CD4-positive, alpha-beta T cell (primary cell): ENCODE measurements around the gene TEF. TPM values are rescaled to one million over a fixed set of nuclear protein-coding genes. Genes with fewer than 3 reads are reported as not detected.
A peak's percentile ranks its signal among the peaks of the same experiment; 100 is the strongest.

Source experiments
- ATAC-seq: fragments of 200-7000 bp; cut with Tn5 transposase; one replicate; pipeline ENCODE4 v1.10.0; 2022; ENCODE audit warnings: mild to moderate bottlenecking; ENCODE audit not compliant: poor library complexity
- CTCF ChIA-PET: fragments of 350-600 bp; sonication (Branson Sonifier 250); formaldehyde crosslinking; loops from one replicate; lab custom pipeline; 2021; ENCODE audit warnings: antibody characterized with exemption, inconsistent platforms; lab: Charles Lee
- POLR2A ChIA-PET: fragments of 350-600 bp; sonication (Branson Sonifier 250); formaldehyde crosslinking; loops from one replicate; lab custom pipeline; 2021; ENCODE audit warnings: antibody characterized with exemption, inconsistent platforms; lab: Charles Lee
- DNase-seq, 14 experiments: peaks; one replicate each; pipeline ENCODE4 v3.0.0-alpha.2; 2013 to 2020; ENCODE audit warnings: mixed read lengths in 2 of 14
- H3K27ac ChIP-seq, 2 donors: one replicate each; pipeline versions ENCODE4 v1.5.1 to v1.7.0; 2013; ENCODE audit warnings: low read length in 2 of 2, low read depth in 1 of 2, mild to moderate bottlenecking in 1 of 2
- H3K27me3 ChIP-seq, 2 experiments: 1 replicate in 1 of 2; 2 replicates in 1 of 2; pipeline versions ENCODE4 v1.6.1 to v1.7.0; 2013; ENCODE audit warnings: low read length in 2 of 2, control low read depth in 1 of 2, mild to moderate bottlenecking in 1 of 2, moderate library complexity in 1 of 2; ENCODE audit not compliant: insufficient read depth in 2 of 2, control insufficient read depth in 1 of 2
- H3K36me3 ChIP-seq: one replicate; pipeline ENCODE4 v1.6.1; 2013; ENCODE audit warnings: low read length, control low read depth; ENCODE audit not compliant: insufficient read depth
- H3K4me1 ChIP-seq: one replicate; pipeline ENCODE4 v1.6.1; 2013; ENCODE audit warnings: low read length, control low read depth; ENCODE audit not compliant: insufficient read depth
- H3K4me3 ChIP-seq: one replicate; pipeline ENCODE4 v1.5.1; 2013; ENCODE audit warnings: mild to moderate bottlenecking, low read length, moderate library complexity
- H3K9me3 ChIP-seq, 2 experiments: 1 replicate in 1 of 2; 2 replicates in 1 of 2; pipeline versions ENCODE4 v1.6.1 to v1.7.0; 2013; ENCODE audit warnings: low read length in 2 of 2, mild to moderate bottlenecking in 2 of 2, control low read depth in 1 of 2, moderate library complexity in 1 of 2; ENCODE audit not compliant: control insufficient read depth in 1 of 2, insufficient read depth in 1 of 2
- H3K27ac Mint-ChIP-seq: one replicate; pipeline ENCODE4 v1.8.0; 2020; ENCODE audit warnings: mixed read lengths
- H3K27me3 Mint-ChIP-seq: one replicate; pipeline ENCODE4 v1.8.0; 2021; ENCODE audit warnings: mixed read lengths
- H3K36me3 Mint-ChIP-seq: one replicate; pipeline ENCODE4 v1.8.0; 2021; ENCODE audit warnings: low read depth, mixed read lengths
- H3K4me1 Mint-ChIP-seq: one replicate; pipeline ENCODE4 v1.8.0; 2021; ENCODE audit warnings: low read depth, mixed read lengths
- H3K4me3 Mint-ChIP-seq: one replicate; pipeline ENCODE4 v1.8.0; 2020; ENCODE audit warnings: mild to moderate bottlenecking, mixed read lengths
- H3K9me3 Mint-ChIP-seq: one replicate; pipeline ENCODE4 v1.8.0; 2020; ENCODE audit warnings: mixed read lengths
- CTCF ChIP-seq: fragments of 200-600 bp; IDR thresholded peaks from one replicate; pipeline ENCODE4 v1.8.0; 2022; ENCODE audit warnings: antibody characterized with exemption, mild to moderate bottlenecking
- intact Hi-C, 2 experiments: fragments of 100-400 bp; cut with DNase I in 1 of 2; cut with micrococcal nuclease in 1 of 2; formaldehyde crosslinking; loops; one replicate each; pipeline versions ENCODE4 v1.15.1 to v1.9.0; 2023 to 2025; cut with DNase I, micrococcal nuclease
- total RNA-seq, 174 experiments: library from RNA in 2 of 174; stranded (reverse) in 2 of 174; gene quantifications; one replicate each; pipeline ENCODE4 v1.2.3 and lab custom pipeline; 2021 to 2026

Gene TEF
- total RNA-seq, 2 experiments from 2014 or later = 2.4 to 2.6 TPM

DNA sequence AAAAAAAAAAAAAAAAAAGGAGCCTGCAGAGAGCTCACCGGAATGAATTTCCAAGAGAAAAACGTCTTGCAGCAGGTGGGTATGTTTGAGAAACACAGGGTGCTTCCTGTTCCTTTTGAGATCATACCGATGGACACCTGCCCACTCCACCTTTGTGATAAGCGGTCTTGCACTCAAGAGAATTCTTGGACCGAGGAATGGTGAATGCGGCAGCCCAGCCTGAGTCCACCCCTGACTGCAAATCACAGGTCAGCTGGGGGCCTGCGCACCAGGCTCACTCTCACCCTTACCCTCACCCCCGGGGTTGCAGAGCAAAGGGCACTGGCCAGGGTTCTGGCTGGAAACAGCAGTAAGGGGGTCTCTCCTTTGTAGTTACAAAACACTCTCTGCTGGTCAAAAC lies 16.8 kb upstream of the TEF start:
- no peaks in the 10 kb centered on the region for H3K27me3 ChIP-seq
- ChIA-PET POLR2A (interaction anchor here (1.1 kb wide), 1 partner anchor 16 kb away, joined by 3 read pairs; the partner anchor contains the start of gene TEF), CTCF (no interaction called here)
- no peaks in the 10 kb centered on the region for H3K36me3 Mint-ChIP-seq
- H3K36me3 ChIP-seq = no peaks in the 10 kb centered on the region
- no peak overlapping the region for H3K27ac Mint-ChIP-seq
- no peaks in the 10 kb centered on the region for H3K27me3 Mint-ChIP-seq
- no peak overlapping the region for H3K27ac ChIP-seq
- no peaks in the 10 kb centered on the region for H3K9me3 Mint-ChIP-seq
- no peak for DNase-seq
- H3K4me3 ChIP-seq = no peak overlapping the region
- no peaks in the 10 kb centered on the region for H3K4me1 Mint-ChIP-seq
- ATAC-seq = no peak
- intact Hi-C loops = no loop called here
- H3K9me3 ChIP-seq = no peaks in the 10 kb centered on the region
- H3K4me3 Mint-ChIP-seq = no peak overlapping the region
- H3K4me1 ChIP-seq = peaks cover 12% of the 10 kb centered on the region
- TF ChIP-seq CTCF = no peak

- DNase-seq (no peak), ATAC-seq (no peak)
- H3K36me3 Mint-ChIP-seq = no peaks in the 10 kb centered on the region
- H3K9me3 Mint-ChIP-seq = no peaks in the 10 kb centered on the region
- no peak for TF ChIP-seq CTCF
- Histone ChIP-seq H3K4me1 (peaks cover 12% of the 10 kb centered on the region), H3K4me3 (no peak overlapping the region), H3K27ac (no peak overlapping the region), H3K9me3 (no peaks in the 10 kb centered on the region), H3K36me3 (no peaks in the 10 kb centered on the region), H3K27me3 (no peaks in the 10 kb centered on the region)
- intact Hi-C loops = no loop called here
- H3K4me1 Mint-ChIP-seq = no peaks in the 10 kb centered on the region
- H3K27ac Mint-ChIP-seq = no peak overlapping the region
- no peak overlapping the region for H3K4me3 Mint-ChIP-seq
- no peaks in the 10 kb centered on the region for H3K27me3 Mint-ChIP-seq
- ChIA-PET POLR2A (interaction anchor here (0.8 to 1.1 kb wide), 2 partner anchors 16 kb away, joined by 3 read pairs; partner anchors contain the start of gene TEF), CTCF (no interaction called here)
Measured at GRCh38 chr22:41365425-41365824, 16.3 kb upstream of the TEF start.

DNA sequence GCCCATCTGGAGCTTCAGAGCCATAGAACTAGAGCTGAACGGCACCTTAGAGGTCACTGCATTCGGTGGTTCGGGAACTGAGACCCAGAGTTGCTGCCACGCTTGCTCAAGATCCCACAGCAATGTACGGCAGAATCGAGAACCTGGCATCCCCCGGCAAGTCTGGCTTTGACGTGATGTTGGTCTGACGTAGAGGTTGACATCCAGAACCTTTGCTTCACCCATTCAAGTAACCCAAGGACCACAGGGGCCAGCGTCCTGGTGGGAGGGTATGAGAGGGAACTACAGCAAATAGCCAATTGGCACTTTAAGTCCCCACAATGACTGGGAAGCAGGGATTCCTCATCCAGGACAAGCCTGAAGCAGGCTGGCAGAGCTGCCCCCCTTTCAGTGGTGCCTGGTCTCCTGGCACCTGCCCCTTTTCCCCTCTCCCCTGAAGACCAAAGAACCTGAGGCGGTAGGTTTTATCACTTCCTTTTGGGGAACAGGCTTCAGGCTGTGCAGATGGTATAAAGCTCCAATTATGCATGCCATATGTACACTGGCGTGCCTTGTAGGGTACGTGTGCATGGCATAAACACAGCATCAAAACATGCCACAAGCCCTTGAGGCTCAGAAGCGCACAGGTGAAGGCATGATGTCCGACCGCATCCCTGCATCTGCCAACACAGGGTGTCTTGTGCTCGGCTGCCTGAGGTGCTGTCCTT lies 15.3 kb upstream of the TEF start:
- peak; percentile 34 for ATAC-seq

More for the DNA sequence above, 15.3 kb upstream of the TEF start:
- intact Hi-C loops = no loop called here
- Histone ChIP-seq H3K27me3 (no peaks in the 10 kb centered on the region), H3K4me3 (no peak overlapping the region), H3K9me3 (no peaks in the 10 kb centered on the region), H3K4me1 (peaks cover 12% of the 10 kb centered on the region), H3K36me3 (no peaks in the 10 kb centered on the region), H3K27ac (no peak overlapping the region)
- no peaks in the 10 kb centered on the region for H3K4me1 Mint-ChIP-seq
- no peak overlapping the region for H3K27ac Mint-ChIP-seq
- no peaks in the 10 kb centered on the region for H3K27me3 Mint-ChIP-seq
- H3K9me3 Mint-ChIP-seq = no peaks in the 10 kb centered on the region
- DNase-seq = no peak
- H3K4me3 Mint-ChIP-seq = no peak overlapping the region
- ChIA-PET POLR2A (interaction anchor here (0.8 to 1.3 kb wide), 3 partner anchors 15 to 80 kb away, joined by 3 to 6 read pairs (median 4); partner anchors contain the start of genes RANGAP1 and TEF), CTCF (interaction anchor here (0.6 kb wide), 1 partner anchor 26 kb away, joined by 4 read pairs; no protein-coding TSS in a partner anchor)
- no peaks in the 10 kb centered on the region for H3K36me3 Mint-ChIP-seq
- no peak for TF ChIP-seq CTCF
